GM18909 (cell line): ENCODE data around the gene C17orf67.

Source experiments
- ATAC-seq: cut with Tn5 transposase; IDR thresholded peaks from one replicate; pipeline ENCODE4 v1.9.1; 2021; ENCODE audit warnings: mild to moderate bottlenecking; ENCODE audit not compliant: unreplicated experiment, poor library complexity

Gene C17orf67

GRCh38 chr17:56810343-56810742 is 23.4 kb downstream of the C17orf67 start:
- no peak for ATAC-seq

DNA sequence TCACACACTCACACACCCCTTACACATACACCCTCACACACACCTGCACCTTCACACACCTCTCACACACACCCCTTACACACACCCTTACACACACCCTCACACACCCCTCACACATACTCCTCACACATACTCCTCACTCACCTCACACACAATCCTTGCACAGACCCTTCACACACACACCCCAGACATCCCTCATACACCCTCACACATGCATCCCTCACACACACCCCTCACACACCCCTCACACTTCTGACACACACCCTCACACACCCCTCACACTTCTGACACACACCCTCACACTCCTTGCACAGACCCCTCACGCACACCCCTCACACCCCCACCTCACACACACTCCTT is 23.9 kb downstream of the C17orf67 start:
- no peak for ATAC-seq

DNA sequence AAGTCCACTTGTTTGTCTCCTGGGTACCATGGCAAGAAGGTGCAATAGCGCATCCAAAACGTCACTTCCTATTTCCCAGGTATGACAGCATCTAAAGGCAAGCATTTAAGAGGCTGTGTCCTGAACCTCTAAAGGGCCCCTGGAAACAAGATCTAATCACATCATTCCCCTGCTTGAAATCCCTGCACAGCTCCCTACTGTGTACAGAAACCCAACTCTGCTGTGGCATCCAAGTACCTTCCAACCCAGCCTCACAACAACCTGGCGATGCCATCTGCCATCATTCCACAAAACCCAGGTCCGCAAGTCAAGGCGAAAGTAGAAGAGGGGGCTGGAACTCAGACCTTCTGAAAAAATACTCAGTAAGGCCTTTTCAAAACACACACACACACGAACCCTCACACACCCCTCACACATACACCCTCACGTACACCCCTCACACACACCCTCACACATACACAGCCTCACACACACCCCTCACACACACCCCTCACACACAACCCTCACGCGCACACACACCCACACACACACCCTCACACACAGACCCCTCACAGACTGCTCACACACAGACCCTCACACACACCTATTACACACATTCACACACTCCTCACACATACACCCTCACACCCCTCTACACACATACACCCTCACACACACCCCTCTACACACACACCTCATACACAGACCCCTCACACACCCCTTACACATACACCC is 24.5 kb downstream of the C17orf67 start:
- ATAC-seq, result no peak

DNA sequence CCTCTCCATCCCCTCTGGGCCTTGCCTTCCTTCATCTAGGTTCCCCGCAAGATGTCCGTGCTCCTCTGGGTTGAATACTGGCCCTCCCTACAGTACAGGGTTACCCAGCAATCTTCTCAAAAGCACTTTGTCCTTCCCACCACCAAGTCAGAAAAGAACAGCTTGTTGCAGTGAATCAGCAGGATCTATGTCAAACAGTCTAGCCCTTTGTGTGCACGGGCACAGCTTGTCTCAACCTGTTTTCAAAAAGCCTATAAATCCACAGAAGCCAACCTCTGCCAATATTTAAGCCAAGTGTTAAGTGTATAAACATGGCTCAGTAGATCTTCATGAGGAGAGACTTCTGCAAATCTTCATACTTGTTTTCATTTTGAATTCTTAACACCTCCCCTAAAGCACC is 25.2 kb downstream of the C17orf67 start:
- no peak for ATAC-seq

DNA sequence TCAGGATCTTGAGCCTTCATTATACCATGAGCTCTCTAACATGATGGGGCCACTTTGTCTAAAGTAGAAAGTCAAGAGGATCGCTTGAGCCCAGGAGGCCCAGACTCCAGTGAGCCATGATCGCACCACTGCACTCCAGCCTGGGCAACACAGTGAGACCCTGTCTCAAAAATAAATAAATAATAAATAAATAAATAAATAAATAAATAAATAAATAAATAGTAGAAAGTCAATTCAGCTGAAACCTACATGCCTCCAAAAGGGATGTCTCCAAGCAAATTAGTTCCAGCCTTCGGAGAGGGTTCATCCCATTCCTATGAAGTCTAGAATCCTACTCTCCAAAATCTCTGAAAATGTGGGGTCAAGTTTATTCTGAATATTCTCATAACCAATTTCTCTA is 26.0 kb downstream of the C17orf67 start:
- ATAC-seq, result no peak

DNA sequence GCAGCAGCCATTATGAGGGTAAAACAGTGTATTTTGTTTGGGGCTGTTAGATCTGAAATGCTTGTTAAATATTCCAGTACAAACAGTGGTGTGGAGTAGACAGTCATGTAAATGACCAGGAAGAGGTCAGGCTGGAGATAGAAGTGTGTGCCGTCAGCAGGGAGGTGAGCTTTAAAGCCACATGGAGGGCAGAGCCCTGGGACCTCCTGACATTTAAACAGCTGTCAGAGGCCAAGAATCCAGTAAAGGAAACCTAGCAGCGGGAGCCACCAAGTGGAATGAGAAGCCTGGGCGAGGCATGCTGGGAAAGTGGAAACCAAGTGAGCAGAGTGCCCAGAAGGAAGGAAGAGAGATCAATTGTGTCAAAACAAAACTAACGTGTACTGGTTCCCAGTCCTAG is 26.8 kb downstream of the C17orf67 start:
- ATAC-seq, result no peak

GRCh38 chr17:56804454-56804853 is 29.3 kb downstream of the C17orf67 start:
- no peak for ATAC-seq

DNA sequence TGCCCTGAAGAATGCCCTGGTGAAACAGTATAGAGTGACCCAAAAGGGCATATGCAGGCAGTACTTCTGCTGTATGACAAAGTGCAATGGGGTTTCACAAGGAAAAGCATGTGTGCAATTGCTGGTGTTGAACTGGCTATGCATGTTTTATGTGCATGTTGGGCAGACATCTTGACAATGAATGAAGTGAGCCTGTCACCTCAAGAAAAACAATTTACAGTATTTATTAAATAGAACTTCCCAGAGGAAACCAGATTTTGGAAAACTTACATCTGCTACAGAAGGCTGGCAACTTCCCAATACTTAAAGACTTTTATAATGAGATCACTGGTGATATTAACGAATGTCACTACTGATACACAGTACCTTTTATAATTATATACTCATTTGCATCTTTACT is 30.6 kb downstream of the C17orf67 start:
- ATAC-seq, result no peak

DNA sequence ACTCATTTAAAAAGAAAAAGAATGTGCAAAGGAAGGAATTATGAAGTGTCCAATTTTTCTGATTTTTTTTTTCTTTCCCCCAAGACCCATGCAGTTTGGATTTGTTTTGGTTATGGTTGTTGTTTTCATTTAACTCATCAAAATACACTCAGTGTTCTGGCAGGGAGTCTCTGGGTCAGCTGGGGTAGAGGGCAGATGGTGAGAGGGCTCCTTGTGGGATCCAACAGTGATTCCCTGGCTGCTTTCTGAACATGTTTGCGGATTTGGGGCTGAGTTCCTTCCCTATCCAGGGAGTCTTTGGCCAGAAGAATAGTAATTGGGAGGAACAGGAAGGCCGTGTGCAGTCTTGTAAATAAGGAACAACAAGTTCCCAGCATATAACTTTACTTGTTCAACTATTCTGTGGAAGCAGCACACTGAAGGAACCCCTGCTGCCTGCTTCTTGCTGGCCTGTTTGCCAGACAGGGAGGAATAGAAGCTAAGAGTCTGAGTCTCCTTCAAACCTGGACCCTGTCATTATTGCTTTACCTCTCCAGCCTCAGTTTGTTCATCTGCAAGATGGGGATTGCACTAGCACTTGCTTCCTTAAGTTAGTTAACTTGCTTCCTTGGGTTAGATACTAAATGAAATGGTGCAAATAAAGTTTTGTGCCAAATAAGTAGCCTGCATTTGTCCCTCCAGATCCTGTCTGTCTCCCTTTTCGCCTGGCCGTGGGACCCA is 32.1 kb downstream of the C17orf67 start:
- ATAC-seq, result no peak

DNA sequence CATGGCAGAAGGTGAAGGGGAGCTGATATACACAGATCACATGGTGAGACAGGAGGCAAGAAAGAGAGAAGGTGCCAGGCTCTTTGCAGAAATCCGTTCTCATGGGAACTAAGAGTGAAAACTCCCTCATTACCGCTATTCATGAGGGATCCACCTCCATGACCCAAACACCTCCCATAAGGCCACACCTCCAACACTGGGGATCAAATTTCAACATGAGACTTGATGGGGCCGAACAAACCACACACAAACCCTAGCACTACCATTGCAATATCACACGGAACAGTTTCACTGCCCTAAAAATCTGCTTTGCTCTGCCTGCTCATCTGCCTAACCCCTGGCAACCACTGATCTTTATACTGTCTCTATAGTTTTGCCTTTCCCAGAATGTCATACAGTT is 34.8 kb downstream of the C17orf67 start:
- no peak for ATAC-seq

- no peak for ATAC-seq
Measured at GRCh38 chr17:56796536-56796935, 37.2 kb downstream of the C17orf67 start.

GRCh38 chr17:56795221-56795865 is 38.4 kb downstream of the C17orf67 start:
- no peak for ATAC-seq

- ATAC-seq, result no peak
Measured at GRCh38 chr17:56793957-56794356, 39.8 kb downstream of the C17orf67 start.

- no peak for ATAC-seq
Measured at GRCh38 chr17:56793531-56793930, 40.2 kb downstream of the C17orf67 start.

GRCh38 chr17:56792267-56792666 is 41.5 kb downstream of the C17orf67 start:
- ATAC-seq, result no peak

GRCh38 chr17:56786989-56787482 is 46.7 kb downstream of the C17orf67 start:
- peak; percentile 84 for ATAC-seq

GRCh38 chr17:56785997-56786680 is 47.6 kb downstream of the C17orf67 start:
- ATAC-seq, result no peak

- no peak for ATAC-seq
Measured at GRCh38 chr17:56785405-56785804, 48.3 kb downstream of the C17orf67 start.

- no peak for ATAC-seq
Measured at GRCh38 chr17:56782338-56782737, 51.4 kb downstream of the C17orf67 start.

DNA sequence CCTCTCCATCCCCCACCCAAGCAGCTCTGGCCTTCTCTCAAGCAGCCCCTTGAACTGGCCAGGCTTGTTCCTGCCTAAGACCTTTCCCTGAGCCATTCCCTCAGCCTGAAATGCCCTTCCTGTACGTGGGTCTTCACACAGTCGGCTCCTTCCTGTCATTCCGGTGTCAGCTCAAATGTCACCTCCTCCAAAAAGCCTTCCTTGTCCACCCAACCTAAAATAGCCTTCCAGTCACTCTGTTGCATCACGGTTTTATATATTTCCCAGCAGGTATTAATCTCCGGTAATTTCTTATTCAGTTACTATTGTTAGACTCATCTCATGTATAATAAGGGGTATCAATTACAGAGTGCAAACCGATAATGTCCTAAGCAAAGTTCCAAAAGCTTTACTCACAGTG is 51.8 kb downstream of the C17orf67 start:
- ATAC-seq, result no peak
